Ammon's horn (tissue), 1 donor: ENCODE data around the gene COQ8B.
"Not testable (repeated sequence)": the region's sequence is repeated elsewhere in the genome, so short reads cannot be mapped to it uniquely, and the experiment has no call there.

Source experiments
- DNase-seq: peaks from one replicate; pipeline ENCODE4 v3.0.0-alpha.2; 2016; ENCODE audit warnings: low spot score

COQ8B gene

GRCh38 chr19:40666803-40667438, 49.8 kb downstream of the COQ8B start:
- no peak for DNase-seq

- DNase-seq: no peak
These were observed 52.7 kb downstream of the COQ8B start for GRCh38 chr19:40663695-40664692.

GRCh38 chr19:40662925-40663694, 53.6 kb downstream of the COQ8B start:
- peak; percentile 89 for DNase-seq

- DNase-seq: no peak
These were observed 55.1 kb downstream of the COQ8B start for GRCh38 chr19:40661616-40662015.

- DNase-seq: no peak
These were observed 57.1 kb downstream of the COQ8B start for GRCh38 chr19:40659566-40659965.

- DNase-seq: no peak
These were observed 57.6 kb downstream of the COQ8B start for GRCh38 chr19:40659116-40659515.

- no peak for DNase-seq
These were observed 58.7 kb downstream of the COQ8B start for GRCh38 chr19:40658031-40658430.

- not testable (repeated sequence) for DNase-seq
These were observed 61.0 kb downstream of the COQ8B start for GRCh38 chr19:40655684-40656083.

GRCh38 chr19:40652303-40652702, 64.4 kb downstream of the COQ8B start:
- not testable (repeated sequence) for DNase-seq

GRCh38 chr19:40650749-40651305, 65.9 kb downstream of the COQ8B start:
- no peak for DNase-seq

GRCh38 chr19:40649903-40650675, 66.6 kb downstream of the COQ8B start:
- DNase-seq: not testable (repeated sequence)

- no peak for DNase-seq
These were observed 69.9 kb downstream of the COQ8B start for GRCh38 chr19:40646743-40647254.

- no peak for DNase-seq
These were observed 73.9 kb downstream of the COQ8B start for GRCh38 chr19:40642757-40643305.

GRCh38 chr19:40642051-40642706, 74.5 kb downstream of the COQ8B start:
- no peak for DNase-seq
